Neural crest cell (in vitro differentiated cells): ENCODE data around the gene RGL1. TPM values are rescaled to one million over a fixed set of nuclear protein-coding genes. Genes with fewer than 3 reads are reported as not detected.
"Not testable (repeated sequence)": the region's sequence is repeated elsewhere in the genome, so short reads cannot be mapped to it uniquely, and the experiment has no call there.

ENCODE experiments used
- DNase-seq: peaks from one replicate; pipeline ENCODE4 v3.0.0; 2021; ENCODE audit warnings: low read depth, mixed read lengths, low spot score
- H3K27ac Mint-ChIP-seq: one replicate; pipeline ENCODE4 v1.8.0; 2021; ENCODE audit warnings: mild to moderate bottlenecking, mixed read lengths; ENCODE audit not compliant: unreplicated experiment
- H3K27me3 Mint-ChIP-seq: 2 replicates; pipeline ENCODE4 v1.8.0; 2021; ENCODE audit warnings: low read depth, mild to moderate bottlenecking, mixed read lengths
- H3K36me3 Mint-ChIP-seq: 2 replicates; pipeline ENCODE4 v1.8.0; 2021; ENCODE audit warnings: low read depth, mild to moderate bottlenecking, mixed read lengths
- H3K4me1 Mint-ChIP-seq: 2 replicates; pipeline ENCODE4 v1.8.0; 2021; ENCODE audit warnings: mixed read lengths
- H3K4me3 Mint-ChIP-seq: one replicate; pipeline ENCODE4 v1.8.0; 2021; ENCODE audit warnings: mild to moderate bottlenecking, mixed read lengths
- H3K9me3 Mint-ChIP-seq: 2 replicates; pipeline ENCODE4 v1.8.0; 2021; ENCODE audit warnings: mixed read lengths
- CTCF ChIP-seq: fragments of 200-600 bp; sonication (generic); conservative IDR thresholded peaks from 2 replicates; pipeline ENCODE4 v1.5.0; 2021; ENCODE audit warnings: antibody characterized with exemption, mild to moderate bottlenecking
- total RNA-seq: library from RNA; stranded (reverse); gene quantifications from 2 replicates; pipeline ENCODE4 v1.2.1, GENCODE V29; 2021

Gene RGL1
- total RNA-seq, 1 donor from 2014 or later = 13.6 TPM

- DNase-seq = no peak
- no peak for TF ChIP-seq CTCF
- Mint-ChIP-seq H3K27ac (no peak overlapping the region), H3K4me3 (no peak overlapping the region), H3K36me3 (peaks cover 18% of the 10 kb centered on the region), H3K9me3 (peaks cover 19% of the 10 kb centered on the region), H3K27me3 (no peaks in the 10 kb centered on the region), H3K4me1 (no peaks in the 10 kb centered on the region)
Observed at GRCh38 chr1:183761871-183762270, 43.0 kb upstream of the RGL1 start.

DNA sequence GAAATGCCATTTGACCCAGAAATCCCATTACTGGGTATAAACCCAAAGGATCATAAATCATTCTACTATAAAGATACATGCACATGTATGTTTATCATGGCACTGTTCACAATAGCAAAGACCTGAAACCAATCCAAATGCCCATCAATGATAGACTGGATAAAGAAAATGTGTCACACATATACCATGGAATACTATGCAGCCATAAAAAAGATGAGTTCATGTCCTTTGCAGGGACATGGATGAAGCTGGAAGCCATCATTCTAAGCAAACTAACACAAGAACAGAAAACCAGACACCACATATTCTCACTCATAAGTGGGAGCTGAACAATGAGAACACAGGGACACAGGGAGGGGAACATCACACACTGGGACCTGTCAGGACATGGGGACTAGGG, 42.1 kb upstream of the RGL1 start:
- not testable (repeated sequence) for H3K4me3 Mint-ChIP-seq, H3K4me1 Mint-ChIP-seq, H3K27me3 Mint-ChIP-seq, H3K27ac Mint-ChIP-seq, DNase-seq
- peaks cover 19% of the 10 kb centered on the region for H3K9me3 Mint-ChIP-seq
- peaks cover 18% of the 10 kb centered on the region for H3K36me3 Mint-ChIP-seq

- H3K27ac Mint-ChIP-seq = no peak overlapping the region
- no peaks in the 10 kb centered on the region for H3K27me3 Mint-ChIP-seq
- TF ChIP-seq CTCF = no peak
- H3K4me3 Mint-ChIP-seq = no peak overlapping the region
- H3K4me1 Mint-ChIP-seq = no peaks in the 10 kb centered on the region
- peaks cover 19% of the 10 kb centered on the region for H3K9me3 Mint-ChIP-seq
- DNase-seq = no peak
- peaks cover 19% of the 10 kb centered on the region for H3K36me3 Mint-ChIP-seq
Observed at GRCh38 chr1:183764981-183765380, 39.9 kb upstream of the RGL1 start.

DNA sequence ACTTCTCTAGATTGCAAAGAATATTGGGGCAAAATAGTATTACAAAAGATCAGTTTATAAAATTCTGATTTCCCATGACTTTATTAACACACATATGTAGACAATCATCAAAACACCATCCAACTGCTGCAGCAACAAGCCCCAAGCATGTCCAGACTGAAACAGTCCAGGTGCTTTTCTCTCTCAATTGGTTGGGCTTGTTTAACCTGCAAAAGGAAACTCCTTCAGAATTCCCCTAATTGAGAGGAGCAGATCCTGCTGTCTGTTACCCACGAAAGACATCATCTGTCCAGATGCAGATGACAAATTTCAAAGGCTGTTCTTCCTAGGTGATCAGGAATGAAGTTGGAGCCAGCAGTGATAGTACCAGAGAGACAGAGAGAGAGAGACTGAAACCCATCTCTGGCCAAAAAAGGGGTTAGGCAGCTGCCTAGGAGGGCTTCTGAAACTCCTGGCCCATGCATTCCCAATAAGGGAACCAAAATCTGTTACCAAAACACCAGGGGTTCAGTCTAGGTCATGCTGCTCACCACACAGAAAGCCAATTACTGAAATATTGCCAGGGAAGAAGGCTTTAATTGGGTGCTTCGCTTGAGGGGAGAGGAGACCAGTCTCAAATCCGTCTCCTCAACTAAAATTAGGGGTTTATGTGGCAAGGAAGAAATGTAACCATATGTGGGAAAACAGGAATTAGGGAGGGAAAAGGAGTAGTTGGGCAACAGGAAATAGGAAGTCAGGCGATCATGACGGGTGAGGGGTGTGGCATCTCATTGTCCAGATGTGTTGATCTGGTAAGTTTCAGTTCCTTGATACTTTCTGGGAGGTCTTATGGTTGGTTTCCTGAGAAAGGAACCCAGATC, 34.7 kb upstream of the RGL1 start:
- peaks cover 16% of the 10 kb centered on the region for H3K9me3 Mint-ChIP-seq
- H3K4me3 Mint-ChIP-seq = no peak overlapping the region
- H3K27ac Mint-ChIP-seq = no peak overlapping the region
- DNase-seq = no peak
- TF ChIP-seq CTCF = no peak
- peaks cover 33% of the 10 kb centered on the region for H3K36me3 Mint-ChIP-seq
- H3K4me1 Mint-ChIP-seq = no peaks in the 10 kb centered on the region
- no peaks in the 10 kb centered on the region for H3K27me3 Mint-ChIP-seq

DNA sequence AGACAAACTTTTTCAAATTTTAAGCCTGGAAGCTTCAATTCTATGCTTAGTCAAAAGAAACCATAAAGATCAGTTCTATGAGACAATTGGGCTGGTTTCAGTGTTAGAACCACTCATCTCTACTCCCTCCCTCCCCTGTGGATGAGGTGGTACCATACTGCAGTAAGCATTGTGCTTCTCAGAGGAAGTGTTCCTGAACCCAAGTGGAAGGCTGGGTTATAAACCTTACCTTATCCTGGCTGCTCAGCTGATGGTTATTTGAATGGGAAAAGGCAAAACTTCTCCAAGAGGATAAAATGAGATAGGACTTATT, 34.1 kb upstream of the RGL1 start:
- TF ChIP-seq CTCF = no peak
- Mint-ChIP-seq H3K36me3 (peaks cover 35% of the 10 kb centered on the region), H3K27ac (no peak overlapping the region), H3K4me1 (no peaks in the 10 kb centered on the region), H3K27me3 (no peaks in the 10 kb centered on the region), H3K9me3 (peaks cover 16% of the 10 kb centered on the region), H3K4me3 (no peak overlapping the region)
- DNase-seq = no peak

- no peak for TF ChIP-seq CTCF
- Mint-ChIP-seq H3K4me3 (no peak overlapping the region), H3K36me3 (peaks cover 43% of the 10 kb centered on the region), H3K9me3 (peaks cover 20% of the 10 kb centered on the region), H3K27me3 (no peaks in the 10 kb centered on the region), H3K27ac (no peak overlapping the region), H3K4me1 (peaks cover 10% of the 10 kb centered on the region)
- no peak for DNase-seq
Observed at GRCh38 chr1:183773482-183774274, 31.2 kb upstream of the RGL1 start.
